NCI-H2196 treated with DMSO at 0.1 percent for 48 hours (cell line): Measurements from ENCODE around the gene TEX48.
A peak's percentile ranks its signal among the peaks of the same experiment; 100 is the strongest.

Experiments
- DNase-seq: peaks from one replicate; lab custom pipeline; 2025; ENCODE audit not compliant: unreplicated experiment; lab: John Stamatoyannopoulos, UW

TEX48 gene, protein sequence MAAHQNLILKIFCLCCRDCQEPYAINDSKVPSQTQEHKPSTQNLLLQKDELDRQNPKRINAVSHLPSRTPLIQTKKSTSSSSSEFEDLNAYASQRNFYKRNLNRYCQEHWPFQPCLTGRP

DNA sequence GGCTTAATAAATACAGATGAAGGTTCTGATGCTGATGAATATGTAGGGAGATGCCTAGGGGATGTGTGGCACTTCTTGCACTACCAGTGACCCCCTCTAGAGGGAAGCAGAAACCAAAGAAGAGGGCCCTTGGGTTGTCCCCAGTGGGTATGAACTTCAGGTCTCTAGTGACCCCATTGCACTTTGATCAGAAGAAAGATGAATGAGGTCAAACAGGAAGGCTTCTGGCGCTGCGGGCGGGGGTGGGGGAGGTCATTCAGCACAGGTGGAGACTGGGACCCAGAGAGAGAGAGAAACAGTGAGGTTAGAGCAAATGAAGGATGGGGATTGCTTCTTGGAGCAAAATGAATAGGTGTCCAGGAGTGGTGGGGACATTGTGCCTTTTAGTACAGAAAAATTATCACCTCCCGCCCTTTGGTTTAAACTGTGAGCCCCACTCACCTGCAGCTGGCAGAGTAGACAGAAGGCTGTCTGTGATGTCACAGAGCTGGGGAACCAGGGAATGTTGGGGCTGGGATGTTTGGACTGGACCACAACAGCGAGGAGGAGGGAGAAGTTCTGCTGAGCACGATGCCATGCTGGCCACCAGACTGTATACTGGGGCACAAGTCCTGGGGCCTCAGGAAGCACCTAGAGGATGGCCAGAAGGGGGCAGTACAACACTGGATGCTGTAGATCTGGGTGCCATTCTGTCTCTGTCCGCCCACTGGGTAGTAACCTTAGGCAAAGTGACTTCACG lies at the start of gene TEX48:
Gene TEX48 (minus strand): TSS at position 599 of the 739 bp plus-strand sequence. CDS start 10,469 bp downstream, outside the sequence.
- DNase-seq, result peak; percentile 33

DNA sequence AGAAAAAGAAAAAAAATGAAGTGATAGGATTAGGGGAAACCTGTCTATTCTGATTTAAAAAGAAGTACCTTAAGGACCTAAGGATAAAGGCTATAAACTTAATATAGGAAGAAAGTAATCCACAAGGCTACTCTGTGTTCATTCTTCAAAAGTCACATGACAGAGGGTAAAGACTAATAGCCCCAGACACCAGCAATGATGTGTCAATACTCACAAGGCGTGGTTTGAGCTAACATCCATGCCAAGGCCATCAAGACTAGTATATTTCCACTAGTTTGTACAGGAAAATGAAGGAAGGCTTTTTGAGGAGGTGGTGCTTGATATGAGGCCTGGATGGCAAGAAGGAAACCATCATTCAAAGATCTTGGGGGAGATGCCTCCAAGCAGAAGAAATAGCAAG lies 49.7 kb upstream of the TEX48 start:
- DNase-seq, result no peak

DNA sequence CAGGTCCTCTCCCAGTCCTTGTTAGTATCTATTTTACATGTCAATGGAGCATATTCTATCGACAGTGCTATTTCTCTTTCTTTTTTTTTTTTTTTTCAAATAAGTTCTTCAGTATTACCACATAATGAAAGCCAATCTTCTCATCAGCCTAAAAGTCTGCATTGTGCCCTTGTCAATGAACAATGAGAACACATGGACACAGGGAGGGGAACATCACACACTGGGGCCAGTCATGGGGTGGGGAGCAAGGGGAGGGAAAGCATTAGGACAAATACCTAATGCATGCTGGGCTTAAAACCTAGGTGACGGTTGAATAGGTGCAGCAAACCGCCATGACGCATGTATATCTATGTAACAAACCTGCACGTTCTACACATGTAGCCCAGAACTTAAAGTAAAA lies 47.7 kb upstream of the TEX48 start:
- DNase-seq, result no peak

GRCh38 chr9:114725930-114726329 lies 43.9 kb upstream of the TEX48 start:
- no peak for DNase-seq

- no peak for DNase-seq
Measured at GRCh38 chr9:114724744-114725143, 42.8 kb upstream of the TEX48 start.

DNA sequence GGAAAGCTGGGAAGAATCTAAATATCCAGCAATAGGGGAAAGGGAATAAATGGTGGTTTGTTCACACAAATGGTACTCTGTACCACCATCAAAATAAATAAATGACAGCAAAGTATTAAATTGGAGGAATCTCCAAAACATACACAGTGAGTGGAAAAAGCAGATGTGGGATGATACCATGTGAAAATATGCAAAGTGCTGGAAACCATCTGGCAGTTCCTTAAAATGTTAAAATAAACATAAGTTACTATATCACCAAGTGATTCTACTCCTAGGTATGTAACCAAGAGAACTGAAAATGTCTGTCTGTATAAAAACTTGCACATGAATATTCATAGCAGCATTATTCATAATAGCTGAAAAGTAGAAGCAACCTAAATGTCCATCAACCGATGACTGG lies 41.9 kb upstream of the TEX48 start:
- no peak for DNase-seq

DNA sequence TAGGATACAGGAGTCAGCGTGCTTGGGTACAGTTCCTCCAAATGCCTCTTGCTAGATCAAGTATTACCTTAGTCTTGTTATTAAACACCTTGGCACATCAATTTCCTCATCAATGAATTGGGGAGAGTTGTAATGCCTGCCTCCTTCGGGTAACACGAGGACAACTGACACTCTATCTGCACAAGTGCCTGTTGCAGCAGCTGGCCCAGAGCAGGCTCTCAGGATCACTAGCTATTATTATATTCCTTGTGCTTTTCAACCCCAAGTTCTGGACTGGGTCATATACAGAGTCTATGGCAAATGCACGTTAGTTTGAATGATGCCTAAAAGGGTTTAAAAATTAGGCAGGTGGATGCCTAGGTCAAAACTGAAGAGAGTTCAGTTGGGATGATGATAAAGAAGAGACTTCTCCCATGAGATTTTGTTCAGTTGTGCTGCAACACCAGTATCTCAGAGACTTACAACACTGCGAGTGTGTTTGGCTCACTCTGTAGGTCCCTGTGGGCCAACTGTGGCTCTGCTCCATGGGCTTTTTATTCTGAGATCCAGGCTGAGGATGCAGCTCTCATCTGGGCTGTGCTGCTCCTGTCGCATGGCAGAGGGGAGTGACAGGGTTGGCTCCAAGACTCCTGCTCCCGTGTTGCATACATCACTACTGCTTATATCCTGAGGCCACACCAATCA lies 41.1 kb upstream of the TEX48 start:
- DNase-seq, result no peak

DNA sequence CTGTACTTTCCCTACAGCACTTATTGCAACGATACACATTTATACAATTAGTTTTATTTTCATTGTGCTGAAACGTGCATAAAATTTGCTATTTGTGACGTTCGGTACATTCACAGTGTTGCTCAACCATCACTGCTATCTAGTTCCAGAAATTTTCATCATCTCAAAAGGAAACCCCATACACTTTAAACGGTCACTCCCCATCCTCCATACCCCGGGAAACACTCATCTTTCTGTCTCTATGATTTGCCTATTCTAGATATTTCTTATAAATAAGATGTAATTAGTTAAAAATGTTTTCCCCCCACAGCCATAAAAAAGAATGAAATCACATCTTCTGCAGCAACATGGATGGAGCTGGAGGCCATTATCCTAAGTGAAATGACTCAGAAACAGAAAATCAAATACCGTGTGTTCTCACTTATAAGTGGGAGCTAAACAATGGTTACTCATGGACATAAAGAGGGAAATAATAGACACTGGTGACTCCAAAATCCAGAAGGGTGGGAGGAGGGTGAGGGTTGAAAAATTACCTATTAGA lies 40.2 kb upstream of the TEX48 start:
- DNase-seq, result no peak

GRCh38 chr9:114721491-114722079 lies 39.6 kb upstream of the TEX48 start:
- no peak for DNase-seq

GRCh38 chr9:114720086-114720676 lies 38.2 kb upstream of the TEX48 start:
- DNase-seq, result no peak

GRCh38 chr9:114719290-114719689 lies 37.3 kb upstream of the TEX48 start:
- DNase-seq, result no peak

GRCh38 chr9:114718801-114719221 lies 36.8 kb upstream of the TEX48 start:
- no peak for DNase-seq

DNA sequence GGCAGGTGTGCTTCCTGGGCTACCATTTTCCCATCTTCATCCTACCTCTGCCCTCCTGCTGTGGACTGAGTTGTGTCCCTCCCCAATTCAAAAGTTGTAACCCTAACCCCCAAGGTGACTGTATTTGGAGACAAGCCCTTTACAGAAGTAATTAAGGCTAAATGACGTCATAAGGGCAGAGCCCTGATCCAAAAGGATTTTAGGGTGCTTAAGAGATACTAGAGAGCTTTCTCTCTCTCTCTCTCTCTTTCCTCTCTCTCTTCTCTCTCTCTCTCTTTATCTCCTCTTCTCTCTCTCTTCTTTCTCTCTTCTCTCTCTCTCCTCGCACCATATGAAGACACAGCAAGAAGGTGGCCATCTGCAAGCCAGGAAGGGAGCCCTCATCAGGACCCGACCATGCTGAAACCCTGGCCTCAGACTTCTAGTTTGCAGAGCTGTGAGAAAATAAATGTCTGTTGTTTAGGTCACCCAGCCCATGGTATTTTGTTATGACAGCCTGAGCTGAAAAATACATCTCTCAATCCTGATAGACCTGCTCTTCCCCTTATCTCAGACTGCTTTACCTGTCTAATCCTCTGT lies 36.0 kb upstream of the TEX48 start:
- DNase-seq, result no peak

DNA sequence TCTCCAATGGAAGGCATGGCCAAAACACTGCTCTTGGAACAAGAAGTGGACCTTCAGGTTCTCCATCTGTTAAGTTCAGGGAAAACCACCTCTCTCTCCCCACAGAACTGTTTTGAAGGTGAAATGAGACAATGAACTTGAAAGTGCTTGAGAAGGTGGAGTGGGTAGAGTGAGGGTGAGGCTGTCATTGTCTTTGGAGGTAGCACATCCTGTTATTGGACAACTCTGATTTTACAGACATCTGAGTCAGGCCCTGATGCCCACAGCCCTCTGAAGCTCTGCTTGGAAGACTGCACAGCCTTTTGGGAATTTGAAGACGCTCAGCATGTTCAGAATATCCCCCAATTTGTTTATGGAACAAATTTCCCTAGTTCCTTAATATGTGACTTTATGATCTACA lies 27.6 kb upstream of the TEX48 start:
- DNase-seq, result no peak

- no peak for DNase-seq
Measured at GRCh38 chr9:114706711-114707110, 24.7 kb upstream of the TEX48 start.

DNA sequence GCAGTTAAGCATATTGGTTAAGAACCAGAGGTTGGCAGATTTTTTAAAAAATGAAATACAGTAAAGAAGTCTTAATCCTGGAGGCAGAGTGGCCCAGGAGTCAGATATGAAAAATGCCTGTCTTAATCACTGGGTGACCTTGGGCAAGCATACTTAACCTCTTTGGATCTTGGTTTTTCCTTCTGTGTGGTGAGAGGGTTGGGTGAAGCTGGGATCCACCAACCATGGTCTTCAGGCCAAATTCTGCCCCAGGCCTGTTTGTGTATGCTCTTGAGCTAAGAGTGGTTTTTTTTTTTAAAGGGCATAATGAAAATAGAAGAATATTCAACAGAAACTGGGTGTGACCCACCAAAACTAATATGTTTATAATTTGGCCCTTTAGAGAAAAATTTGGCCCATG lies 20.0 kb upstream of the TEX48 start:
- DNase-seq, result no peak

GRCh38 chr9:114697951-114698351 lies 16.0 kb upstream of the TEX48 start:
- DNase-seq, result no peak

- DNase-seq, result no peak
Measured at GRCh38 chr9:114696814-114697544, 15.0 kb upstream of the TEX48 start.

DNA sequence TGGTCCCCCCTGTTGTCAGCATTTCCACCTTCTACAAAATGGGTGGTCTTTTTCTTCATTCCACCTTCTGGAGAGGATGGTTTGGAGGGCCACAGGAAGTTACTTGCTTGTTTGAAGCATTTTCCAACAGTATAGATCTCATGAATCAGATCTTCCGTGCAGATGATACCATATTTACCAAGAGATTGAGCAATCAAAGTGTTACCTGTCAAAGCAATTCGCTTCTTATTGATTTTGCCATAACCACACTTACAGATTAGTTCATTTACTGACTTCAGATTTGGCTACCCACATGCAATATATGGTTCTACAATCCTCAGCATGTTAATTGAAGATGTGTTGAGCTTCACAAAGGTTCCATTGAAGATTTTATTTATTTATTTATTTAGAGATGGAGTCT lies 14.0 kb upstream of the TEX48 start:
- DNase-seq, result no peak

DNA sequence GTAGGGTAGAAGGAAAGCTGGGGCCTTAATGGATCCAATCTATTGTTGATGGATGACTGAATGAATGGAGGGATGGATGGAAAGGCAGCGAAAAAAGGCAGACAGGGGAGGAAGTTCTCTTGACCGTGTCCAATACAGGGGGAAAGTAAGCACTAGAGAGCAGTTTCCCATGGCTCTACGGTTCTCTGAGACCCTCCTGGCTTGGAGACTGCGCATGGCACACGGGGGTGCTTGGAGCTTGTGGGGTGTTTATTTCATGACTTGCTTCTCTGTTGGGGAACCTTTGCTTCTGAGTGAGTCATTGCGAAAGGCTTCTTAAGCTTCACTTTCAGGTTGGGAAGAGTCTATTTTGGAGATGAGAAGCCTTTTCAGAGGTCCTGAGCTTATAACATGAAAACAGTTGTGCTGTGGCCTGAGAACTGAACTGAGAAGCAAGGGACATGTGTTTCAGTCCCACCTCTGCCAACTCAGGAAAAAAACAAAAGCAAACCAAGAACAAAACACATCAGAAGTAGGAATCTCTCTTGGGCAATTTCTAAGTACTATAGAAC lies 12.8 kb upstream of the TEX48 start:
- DNase-seq, result no peak
